Kasumi-1 (cell line): ENCODE measurements around the gene RPL3.
"Not testable (repeated sequence)": the region's sequence is repeated elsewhere in the genome, so short reads cannot be mapped to it uniquely, and the experiment has no call there.

Experiments
- DNase-seq, 2 experiments: peaks; one replicate each; lab custom pipeline; 2025; lab: John Stamatoyannopoulos, UW

The RPL3 gene

DNA sequence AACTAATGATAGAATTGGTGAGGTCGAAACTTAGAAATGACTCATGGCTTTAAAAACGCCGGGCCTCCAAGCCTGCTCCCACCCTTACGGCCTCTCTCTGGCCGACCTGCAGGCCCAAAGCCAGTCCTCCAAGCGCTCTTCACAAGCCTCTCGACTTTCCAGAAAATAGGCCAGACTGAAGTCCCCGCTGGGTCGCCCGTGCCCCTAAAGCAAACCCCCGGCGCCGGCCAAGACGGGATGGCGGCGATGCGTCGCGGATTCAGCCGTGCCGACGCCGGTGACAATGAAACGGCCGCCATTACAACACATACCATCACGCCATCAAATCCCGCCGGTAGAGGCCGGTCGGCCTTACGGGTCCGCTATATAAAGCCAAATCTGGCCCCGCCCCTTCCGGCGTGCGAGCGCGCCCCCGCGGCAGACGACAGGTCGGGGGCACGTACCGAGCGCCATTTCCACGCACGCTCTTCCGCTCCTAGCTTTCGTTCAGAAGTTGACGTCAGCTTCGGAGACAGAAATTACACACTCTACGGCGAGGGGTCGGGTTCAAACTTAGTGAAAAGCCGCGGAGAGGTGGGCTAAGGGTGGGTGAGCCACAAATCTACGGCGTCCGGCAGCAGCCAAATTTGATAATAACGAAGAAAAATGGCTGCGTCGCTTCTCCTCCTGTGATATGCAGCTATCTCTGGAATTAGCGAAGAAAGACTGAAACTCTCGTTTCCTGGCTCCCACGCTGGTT, at the start of gene RPL3:
TSS of gene RPL3 (minus strand) at position 340 of the 739 bp plus-strand sequence. CDS start at position 314, 26 bp downstream.
- peak; percentile 97 to 99 for DNase-seq

DNA sequence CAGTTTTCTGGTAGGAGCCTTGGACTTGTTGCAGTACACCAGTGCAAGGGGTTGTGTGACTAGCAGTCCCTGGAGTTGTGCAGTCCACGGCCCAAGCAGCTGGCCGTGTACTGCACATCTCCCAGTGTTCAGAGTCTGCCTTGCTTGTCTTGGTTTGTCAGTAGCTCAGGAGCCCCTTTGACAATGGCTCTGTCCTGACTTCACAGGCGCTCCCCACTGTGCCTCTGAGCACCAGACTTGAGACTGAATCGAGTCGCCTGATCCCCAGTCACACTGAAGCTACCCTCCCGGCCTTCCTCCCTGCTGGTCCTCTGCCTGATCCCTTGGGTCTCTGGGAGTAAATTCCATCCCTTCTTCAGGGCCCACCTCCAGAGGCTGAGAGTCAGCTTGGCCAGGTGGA, 49.8 kb upstream of the RPL3 start:
- DNase-seq, result no peak

DNA sequence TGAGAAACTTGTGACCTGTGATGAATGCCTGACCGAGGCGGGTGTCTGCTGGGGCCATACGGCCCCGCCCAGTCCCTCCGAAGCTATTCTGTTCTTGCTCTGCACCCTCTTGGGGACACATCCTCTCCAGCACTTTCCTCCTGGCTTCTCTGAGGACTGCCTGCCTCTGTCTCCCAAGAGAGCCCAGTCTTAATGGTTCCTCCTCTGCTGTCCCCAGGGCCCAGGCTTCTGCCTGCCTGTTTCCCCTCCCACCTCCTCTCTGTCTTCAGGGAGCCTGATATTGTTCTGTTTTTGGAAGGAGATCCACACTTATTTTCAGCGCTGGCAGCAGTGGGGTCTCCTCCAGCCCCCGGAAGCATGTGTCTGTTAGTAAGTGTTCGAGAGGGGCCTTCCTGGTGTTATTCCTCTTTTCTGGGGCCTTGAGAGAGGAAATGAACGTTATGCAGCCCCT, 49.1 kb upstream of the RPL3 start:
- peak; percentile 92 to 93 for DNase-seq

DNA sequence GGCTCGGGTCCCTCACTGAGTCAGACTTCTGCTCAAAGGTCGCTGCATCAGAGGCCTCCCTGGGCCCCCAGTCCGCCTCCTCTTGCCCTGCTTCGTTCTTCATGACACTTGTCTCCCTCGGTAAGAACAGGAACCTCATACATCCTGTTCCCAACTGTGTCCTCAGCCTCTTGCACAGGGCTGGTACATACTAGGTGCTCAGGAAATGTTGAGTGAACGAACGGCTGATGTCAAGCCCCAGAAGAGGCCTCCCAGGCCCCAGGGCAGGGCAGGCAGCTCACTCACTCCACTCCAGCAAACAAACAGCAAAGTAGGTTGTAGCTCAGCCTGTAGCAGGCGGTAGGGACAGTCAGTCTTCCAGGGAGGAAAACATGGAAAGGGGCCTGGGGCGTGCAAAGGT, 47.6 kb upstream of the RPL3 start:
- peak; percentile 80 to 85 for DNase-seq

DNA sequence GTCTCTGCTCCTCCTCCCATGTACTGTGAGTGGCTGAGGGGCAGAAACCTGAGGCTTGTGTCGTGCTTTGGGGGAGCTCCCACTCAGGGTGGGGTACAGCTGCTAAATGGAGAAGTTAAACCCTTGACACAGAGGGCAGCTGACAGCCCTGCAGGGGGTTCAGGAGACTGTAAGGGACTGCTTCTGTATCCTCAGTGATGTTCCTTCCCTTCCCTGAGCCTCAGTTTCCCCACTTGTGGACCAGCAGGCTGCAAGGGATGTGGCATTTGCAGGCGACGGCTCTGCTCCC, 46.0 kb upstream of the RPL3 start:
- DNase-seq, result peak; percentile 17 to 28

DNA sequence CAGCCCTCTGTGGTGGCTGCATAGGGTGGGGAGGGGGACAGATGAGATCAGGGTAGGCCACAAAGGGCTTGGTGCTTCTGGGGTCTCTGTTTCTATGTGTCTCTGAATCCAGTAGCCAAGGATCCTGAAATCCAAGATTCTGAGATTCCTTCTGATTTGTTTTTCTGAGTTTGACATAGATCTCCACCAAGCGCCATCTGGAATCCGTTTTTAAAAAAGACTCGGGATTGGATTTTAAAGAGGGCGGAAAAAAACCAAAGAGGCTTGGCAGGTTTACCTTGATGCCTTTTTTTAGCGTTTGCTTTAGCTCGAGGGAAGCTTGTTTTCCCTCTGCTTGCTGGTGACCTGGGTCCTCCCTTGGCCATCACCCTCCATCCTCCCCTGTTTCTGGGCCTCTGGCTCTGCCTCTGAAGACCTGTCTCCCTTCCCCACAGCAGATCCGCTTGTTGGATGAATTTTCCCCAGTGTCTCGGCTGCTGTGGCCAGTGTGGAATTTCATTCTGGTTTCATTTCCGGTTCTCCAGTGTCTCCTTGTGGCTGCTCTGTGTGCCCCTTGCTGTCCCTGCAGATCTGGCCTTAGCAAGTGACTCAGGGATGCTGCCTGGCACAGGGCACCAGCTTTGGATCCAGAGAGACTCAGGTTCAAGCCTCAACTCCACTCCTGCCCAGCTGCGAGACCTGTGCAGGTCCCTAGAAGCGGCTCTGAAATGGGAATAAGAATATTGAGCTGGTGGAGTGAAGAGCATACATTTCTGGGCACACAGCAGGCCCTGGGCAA, 45.5 kb upstream of the RPL3 start:
- DNase-seq, result no peak

DNA sequence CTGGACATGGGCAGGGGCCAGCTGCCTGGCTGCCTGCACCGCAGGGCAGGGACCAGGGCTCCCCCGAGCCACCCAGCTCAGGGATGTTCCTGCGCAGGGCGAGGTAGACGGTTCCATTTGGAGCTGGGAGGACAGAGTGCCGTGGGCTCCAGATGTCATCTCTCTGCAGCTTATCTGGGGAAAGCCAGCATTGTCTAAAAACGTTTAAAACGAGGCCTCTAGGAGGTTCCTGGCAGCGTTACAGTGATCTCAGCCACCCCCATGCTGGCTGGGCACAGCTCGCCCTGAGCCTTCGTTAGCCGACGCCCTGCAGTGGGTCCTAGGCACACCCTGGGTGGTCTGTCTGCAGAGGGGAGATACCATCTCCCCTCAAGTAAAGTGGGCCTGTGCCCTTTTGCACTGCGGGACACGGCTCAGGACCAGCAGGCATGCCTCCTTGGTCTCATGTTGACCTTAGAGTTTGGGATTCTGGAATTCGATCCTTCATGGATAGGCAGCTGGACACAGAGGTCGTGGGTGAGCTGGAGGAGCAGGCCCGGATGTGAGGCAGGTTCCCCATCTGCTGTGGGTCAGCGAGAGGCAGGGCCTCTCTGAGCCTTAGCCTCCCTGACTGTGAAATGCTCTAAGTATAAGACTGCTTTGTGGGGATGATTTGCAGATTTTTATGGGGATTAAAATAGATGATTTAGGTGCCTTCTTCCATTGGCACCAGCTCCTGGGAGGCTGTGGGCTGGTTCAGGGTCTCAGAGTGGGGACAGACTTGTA, 44.5 kb upstream of the RPL3 start:
- no peak for DNase-seq

DNA sequence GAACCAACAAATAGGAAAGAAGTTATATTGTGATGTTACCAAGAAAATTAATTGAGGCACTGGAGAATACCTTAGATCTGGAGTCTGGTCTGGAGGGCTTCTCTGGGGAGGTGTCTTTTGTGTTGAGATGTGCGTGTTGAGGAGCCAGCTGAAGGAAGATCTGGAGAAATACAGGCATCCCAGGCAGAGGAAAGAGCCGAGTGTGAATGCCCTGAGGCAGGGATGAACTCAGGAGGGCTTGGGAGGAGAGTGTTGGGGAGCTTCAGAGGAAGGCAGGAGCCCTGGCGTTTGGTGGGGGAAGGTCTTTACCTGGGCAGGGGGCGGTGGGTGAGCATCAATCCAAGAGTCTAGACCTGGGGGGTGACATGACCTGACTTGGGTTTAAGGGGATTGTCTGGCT, 43.5 kb upstream of the RPL3 start:
- no peak for DNase-seq

DNA sequence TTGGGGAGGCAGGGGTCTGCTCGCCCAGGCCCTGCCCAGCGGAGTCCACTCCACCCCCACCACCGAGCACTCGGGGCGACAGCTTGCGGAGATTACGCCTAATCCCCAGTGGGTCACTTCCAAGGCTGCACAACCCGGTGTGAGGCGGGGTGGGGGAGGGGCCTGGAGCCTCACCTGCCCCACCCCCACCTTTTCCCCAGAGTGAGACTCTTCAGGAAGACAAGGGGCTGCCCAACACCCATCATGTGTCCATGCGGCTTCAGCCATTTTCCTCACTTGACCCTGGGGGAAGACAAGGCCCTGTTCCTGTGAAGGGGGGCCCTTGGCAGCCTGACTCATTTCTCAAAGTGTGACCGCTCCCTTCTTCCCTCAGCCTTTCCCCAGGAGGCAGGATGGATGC, 42.8 kb upstream of the RPL3 start:
- DNase-seq, result no peak

DNA sequence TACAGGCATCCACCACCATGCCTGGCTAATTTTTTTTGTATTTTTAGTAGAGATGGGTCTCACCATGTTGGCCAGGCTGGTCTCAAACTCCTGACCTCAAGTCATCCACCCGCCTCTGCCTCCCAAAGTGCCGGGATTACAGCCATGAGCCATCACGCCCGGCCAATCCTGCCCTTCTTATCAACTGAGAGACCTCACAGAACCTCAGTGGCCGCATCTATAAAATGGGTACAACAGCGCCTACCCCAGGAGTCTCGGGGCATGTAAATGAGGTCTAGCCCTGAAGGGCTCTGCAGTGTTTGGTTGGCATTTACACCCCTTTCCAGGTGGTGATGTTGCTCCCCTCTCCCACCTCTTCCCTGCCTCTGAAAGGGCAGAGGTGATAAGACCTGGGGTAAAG, 42.1 kb upstream of the RPL3 start:
- no peak for DNase-seq

DNA sequence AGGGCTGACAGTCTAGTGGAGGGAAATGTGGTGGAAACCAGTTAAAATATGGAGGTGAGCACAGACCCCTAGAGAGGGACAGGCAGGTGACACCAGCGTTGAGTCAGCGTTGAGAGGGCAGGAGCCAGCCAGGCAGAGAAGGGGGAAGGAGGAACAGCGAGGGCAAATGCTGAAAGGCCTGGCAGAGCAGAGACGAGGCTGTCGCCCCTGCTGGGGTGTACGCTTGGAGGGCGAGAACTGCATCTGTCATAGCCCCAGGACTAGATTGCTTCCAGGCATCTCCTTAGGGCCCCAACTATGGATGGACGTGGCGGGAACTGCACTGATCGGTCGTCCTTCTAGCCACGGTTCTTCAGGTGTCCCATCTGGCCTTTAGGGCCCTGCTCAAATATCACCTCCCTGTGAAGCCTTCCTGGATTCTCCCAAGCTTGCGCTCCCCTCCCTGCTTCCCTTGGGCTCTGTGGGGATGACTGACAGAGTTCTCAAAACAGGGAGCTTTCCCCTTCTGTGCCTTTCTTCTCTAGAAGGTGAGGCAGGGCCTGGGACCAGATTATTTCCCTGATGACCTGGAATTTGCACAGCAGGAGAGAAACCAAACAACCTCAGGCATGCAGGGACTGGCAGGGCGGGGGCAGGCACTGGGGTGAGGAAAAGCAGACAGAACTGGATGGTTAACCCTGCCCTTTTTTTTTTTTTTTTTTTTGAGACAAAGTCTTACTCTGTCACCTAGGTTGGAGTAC, 41.4 kb upstream of the RPL3 start:
- no peak for DNase-seq

DNA sequence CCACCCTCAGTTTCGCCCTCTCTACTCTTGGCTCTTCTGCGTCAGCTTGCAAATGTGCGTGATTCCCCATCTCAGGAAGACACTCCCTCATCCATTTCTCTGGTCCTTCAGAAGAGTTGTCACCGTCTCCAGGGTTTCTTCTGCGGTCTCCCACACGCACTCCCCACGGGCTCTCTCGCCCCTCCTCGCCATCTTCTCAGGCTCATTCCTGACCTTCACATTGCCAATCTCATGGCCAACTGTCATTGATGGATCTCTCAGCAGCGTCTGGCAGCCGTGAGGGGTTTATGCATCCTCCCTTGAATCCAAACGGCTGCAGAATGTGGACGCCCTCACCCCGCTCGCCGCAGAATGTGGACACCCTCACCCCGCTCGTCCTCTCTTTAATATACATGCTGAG, 40.8 kb upstream of the RPL3 start:
- DNase-seq, result no peak

DNA sequence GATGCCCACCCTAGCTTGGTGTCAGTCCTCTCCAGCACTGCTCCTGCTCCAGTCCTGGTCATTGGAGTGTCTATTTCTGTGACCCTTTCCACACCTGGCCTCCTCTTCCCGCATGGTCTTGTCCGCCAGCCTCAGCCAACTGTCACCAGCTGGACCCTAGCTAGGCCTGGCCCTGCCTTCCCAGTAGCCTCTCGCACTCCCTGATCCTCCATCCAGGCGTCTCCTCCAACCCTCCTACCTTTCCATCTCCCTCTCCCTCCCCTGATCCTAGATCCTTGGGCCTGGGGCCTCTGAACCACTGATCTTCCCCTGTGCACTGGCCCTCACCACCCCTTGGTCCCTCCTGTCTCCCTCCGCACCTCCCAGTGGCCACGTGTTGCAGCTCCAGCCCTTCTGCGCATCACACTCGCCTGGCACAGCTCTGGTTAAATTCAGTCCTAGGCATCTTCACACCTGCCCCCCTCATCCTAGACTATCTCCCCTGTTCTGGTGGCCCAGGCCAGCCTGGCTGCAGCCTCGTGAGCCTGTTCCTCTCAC, 40.3 kb upstream of the RPL3 start:
- DNase-seq, result no peak

DNA sequence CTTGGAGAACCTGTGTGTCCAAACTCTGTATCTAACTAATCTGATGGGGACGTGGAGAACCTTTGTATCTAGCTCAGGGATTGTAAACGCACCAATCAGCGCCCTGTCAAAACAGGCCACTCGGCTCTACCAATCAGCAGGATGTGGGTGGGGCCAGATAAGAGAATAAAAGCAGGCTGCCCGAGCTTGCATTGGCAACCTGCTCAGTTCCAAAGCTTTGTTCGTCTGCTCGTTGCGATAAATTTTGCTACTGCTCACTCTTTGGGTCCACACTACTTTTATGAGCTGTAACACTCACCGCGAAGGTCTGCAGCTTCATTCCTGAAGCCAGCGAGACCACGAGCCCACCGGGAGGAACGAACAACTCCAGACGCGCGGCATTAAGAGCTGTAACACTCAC, 38.8 kb upstream of the RPL3 start:
- not testable (repeated sequence) for DNase-seq

DNA sequence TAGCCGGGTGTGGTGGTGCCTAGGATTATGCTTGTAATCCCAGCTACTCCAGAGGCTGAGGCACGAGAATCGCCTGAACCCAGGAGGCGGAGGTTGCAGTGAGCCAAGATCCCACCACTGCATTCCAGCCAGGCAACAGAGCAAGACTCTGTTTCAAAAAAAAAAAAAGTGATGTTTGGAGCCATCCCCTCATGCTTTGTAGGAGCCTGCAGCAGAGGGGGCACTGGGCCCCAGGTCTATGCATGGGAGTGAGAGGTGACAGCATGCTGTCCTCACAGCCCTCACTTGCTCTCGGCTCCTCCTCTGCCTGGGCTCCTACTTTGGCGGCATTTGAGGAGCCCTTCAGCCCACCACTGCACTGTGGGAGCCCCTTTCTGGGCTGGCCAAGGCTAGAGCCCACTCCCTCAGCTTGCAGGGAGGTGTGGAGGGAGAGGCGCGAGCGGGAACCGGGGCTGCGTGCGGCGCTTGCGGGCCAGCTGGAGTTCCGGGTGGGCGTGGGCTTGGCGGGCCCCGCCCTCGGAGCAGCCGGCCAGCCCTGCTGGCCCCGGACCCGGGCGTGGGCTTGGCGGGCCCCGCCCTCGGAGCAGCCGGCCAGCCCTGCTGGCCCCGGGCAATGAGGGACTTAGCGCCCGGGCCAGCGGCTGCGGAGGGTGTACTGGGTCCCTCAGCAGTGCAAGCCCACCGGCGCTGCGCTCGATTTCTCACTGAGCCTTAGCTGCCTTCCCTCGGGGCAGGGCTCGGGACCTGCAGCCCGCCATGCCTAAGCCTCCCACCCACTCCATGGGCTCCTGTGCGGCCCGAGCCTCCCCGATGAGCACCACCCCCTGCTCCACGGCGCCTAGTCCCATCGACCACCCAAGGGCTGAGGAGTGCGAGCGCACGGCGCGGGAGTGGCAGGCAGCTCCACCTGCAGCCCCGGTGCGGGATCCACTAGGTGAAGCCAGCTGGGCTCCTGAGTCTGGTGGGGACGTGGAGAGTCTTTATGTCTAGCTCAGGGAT, 38.0 kb upstream of the RPL3 start:
- DNase-seq, result not testable (repeated sequence)

DNA sequence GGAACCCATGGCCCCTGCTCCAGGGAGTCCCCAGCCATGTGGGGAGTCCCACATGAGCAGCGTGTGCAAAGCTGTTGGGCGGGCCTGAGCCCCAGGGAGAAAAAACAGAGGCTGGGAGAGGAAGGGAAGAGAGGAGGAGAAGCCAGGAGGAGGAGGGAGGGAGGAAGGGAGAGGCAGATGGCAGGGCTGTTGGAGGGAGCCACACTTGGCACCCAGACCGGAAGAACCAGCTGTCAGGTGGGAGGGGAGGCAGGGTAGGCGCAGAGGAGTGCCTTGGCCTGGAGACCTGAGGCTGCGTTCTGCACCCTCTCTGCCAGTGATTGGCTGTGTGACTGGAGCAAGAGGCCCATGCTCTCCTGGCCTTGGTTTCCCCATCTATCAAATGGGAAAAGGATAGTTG, 37.0 kb upstream of the RPL3 start:
- no peak for DNase-seq

DNA sequence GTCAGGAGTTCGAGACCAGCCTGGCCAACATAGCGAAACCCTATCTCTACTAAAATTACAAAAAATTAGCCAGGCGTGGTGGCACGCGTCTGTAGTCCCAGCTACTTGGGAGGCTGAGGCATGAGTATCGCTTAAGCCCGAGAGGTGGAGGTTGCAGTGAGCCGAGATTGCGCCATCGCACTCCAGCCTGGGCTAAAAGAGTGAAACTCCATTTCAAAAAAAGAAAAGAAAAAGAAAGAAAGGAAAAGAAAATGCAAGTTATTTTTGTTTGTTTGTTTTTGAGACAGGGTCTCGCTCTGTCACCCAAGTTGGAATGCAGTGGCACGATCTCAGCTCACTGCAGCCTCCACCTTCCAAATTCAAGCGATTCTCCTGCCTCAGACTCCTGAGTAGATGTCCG, 36.4 kb upstream of the RPL3 start:
- DNase-seq, result not testable (repeated sequence)

DNA sequence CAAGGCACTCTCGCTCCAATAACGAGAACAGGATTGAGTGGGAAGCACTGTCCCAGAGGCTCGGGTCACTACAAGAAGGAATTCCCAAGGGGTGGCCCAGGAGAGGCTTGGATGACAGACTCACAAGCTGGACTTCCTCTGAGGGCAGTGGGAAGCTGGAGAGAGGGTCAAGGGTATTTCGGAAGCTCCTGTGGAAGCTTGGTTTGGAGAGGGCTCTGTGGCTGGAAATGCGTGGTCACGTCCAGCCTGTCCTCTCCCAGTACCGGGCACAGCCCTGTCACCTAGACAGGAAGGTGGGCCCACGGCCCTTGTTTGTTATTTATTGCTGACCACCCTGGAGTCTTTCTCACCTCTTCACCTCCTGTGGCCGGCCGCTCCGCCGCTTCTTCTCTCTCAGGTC, 35.7 kb upstream of the RPL3 start:
- DNase-seq, result no peak

DNA sequence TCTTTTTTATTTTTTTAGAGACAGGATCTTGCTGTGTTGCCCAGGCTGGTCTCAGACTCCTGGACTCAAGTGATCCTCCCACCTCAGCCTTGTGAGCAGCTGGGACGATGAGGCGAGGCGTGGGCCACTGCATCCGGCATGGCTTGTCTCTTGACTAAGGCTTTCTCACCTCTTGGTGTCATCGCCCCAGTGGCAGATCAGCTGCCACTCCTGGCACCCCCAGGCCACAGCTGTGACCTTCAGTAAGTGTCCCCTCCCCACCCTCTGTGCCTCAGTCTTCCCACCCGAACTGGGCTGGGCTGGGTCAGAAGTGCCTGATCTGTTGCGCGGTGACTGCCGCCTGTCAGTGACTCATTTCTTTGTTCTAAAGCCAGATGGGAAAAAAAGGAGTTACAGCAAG, 33.9 kb upstream of the RPL3 start:
- no peak for DNase-seq

DNA sequence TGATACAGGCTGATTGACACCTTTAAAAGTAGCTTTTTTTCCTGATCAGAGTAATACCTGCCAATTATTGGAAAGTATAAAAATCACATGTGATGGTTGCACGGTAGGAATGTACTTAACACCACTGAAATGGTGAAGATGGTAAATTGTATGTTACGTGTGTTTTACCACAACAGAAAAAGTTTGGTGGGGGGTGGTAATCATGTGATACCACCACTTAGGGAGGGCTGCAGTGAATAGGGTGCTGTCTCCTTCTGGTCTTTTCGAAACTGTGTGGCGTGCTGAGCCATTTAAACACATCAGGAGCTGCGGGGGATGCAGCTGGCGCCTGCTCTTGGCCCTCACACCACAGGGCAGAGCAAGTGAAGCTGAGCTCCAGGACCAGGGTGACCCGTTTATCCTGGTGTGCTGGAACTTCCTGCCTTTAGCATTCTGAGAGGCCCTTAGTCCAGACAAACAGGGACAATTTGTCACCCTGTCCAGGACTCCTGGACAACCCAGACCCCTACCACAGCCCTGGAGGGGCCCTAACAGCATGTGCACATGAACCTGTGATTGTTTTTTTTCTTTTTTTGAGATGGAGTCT, 33.0 kb upstream of the RPL3 start:
- no peak for DNase-seq
